HepG2 (cell line): ENCODE measurements around the gene DGAT2. TPM values are rescaled to one million over a fixed set of nuclear protein-coding genes. Genes with fewer than 3 reads are reported as not detected.

Experiments
- ATAC-seq: fragments of 200-7000 bp; cut with Tn5 transposase; 3 replicates; pipeline ENCODE4 v1.9.1; 2020; ENCODE audit warnings: mild to moderate bottlenecking, moderate library complexity
- BruUV-seq: library from RNA; stranded (reverse); fragments of 400-500 nt; replicated peaks from 2 replicates; lab custom pipeline; 2021; lab: Mats Ljungman, UMichigan
- CTCF ChIA-PET: fragments of 300-600 bp; formaldehyde crosslinking; extraction: SDS; loops from one replicate; lab custom pipeline; 2021; ENCODE audit warnings: low total read pairs, inconsistent platforms, low intra/inter-chr PET ratio; lab: Yijun Ruan, JAX
- POLR2A ChIA-PET: fragments of 350-600 bp; sonication (Branson Sonifier 250); formaldehyde crosslinking; loops from one replicate; lab custom pipeline; 2020; ENCODE audit warnings: antibody characterized with exemption, inconsistent platforms; lab: Yijun Ruan, JAX
- DNase-seq: peaks from one replicate; pipeline ENCODE4 v3.0.0-alpha.2; 2015; ENCODE audit warnings: low spot score
- FAIRE-seq: peaks from 3 replicates; lab custom pipeline; 2011; peaks lifted over from hg19 to GRCh38; lab: Jason Lieb, UNC
- H2AFZ ChIP-seq: one replicate; pipeline ENCODE4 v1.6.1; 2011; ENCODE audit warnings: low read length, inconsistent platforms
- H3K27ac ChIP-seq: fragments of 300-600 bp; 3 replicates; pipeline ENCODE4 v1.8.0; 2011; ENCODE audit warnings: mixed run types, mild to moderate bottlenecking, mixed read lengths, low read length, inconsistent platforms; ENCODE audit not compliant: insufficient read depth; ENCODE audit errors: extremely low read length
- H3K27me3 ChIP-seq, 2 experiments: fragments of 200-600 bp in 1 of 2; 2 replicates in 1 of 2; 3 replicates in 1 of 2; pipeline versions ENCODE4 v1.6.0 to v1.8.0; 2011; ENCODE audit warnings: low read length in 2 of 2, mild to moderate bottlenecking in 2 of 2, moderate library complexity in 2 of 2, inconsistent platforms in 1 of 2; ENCODE audit not compliant: insufficient read depth in 2 of 2, control insufficient read depth in 1 of 2
- H3K36me3 ChIP-seq, 2 experiments: fragments of 200-600 bp in 1 of 2; replicated peaks in 1 of 2; 2 replicates in 1 of 2; 3 replicates in 1 of 2; pipeline versions ENCODE4 v1.5.1 to v1.8.0; 2011; ENCODE audit warnings: low read length in 2 of 2, inconsistent platforms in 1 of 2; ENCODE audit not compliant: insufficient read depth in 2 of 2, control insufficient read depth in 1 of 2
- H3K4me1 ChIP-seq: 2 replicates; pipeline ENCODE4 v1.5.1; 2012; ENCODE audit warnings: low read length, inconsistent platforms; ENCODE audit not compliant: insufficient read depth
- H3K4me2 ChIP-seq: 2 replicates; pipeline ENCODE4 v1.6.0; 2011; ENCODE audit warnings: low read depth, low read length, inconsistent platforms
- H3K4me3 ChIP-seq, 3 experiments: fragments of 200-600 bp in 1 of 3; sonication (generic), shearing (Covaris generic) in 1 of 3; replicated peaks in 1 of 3; 2 replicates each; pipeline ENCODE4 v1.5.1; 2011 to 2016; ENCODE audit warnings: low read length in 3 of 3, inconsistent platforms in 2 of 3, low read depth in 2 of 3, mild to moderate bottlenecking in 2 of 3, control low read depth in 1 of 3, mixed read lengths in 1 of 3; ENCODE audit not compliant: insufficient read depth in 1 of 3
- H3K79me2 ChIP-seq: one replicate; pipeline ENCODE4 v1.6.1; 2011; ENCODE audit warnings: low read length, inconsistent platforms; ENCODE audit not compliant: insufficient read depth
- H3K9ac ChIP-seq: 2 replicates; pipeline ENCODE4 v1.6.0; 2011; ENCODE audit warnings: mild to moderate bottlenecking, low read depth, low read length, inconsistent platforms; ENCODE audit not compliant: insufficient read depth
- H3K9me3 ChIP-seq: 2 replicates; pipeline ENCODE4 v1.5.1; 2012; ENCODE audit warnings: mild to moderate bottlenecking, low read length
- H4K20me1 ChIP-seq: 2 replicates; pipeline ENCODE4 v1.6.0; 2011; ENCODE audit warnings: inconsistent platforms, mild to moderate bottlenecking, low read length, moderate library complexity; ENCODE audit not compliant: insufficient read depth
- ATF3 ChIP-seq: sonication (generic); formaldehyde crosslinking; IDR thresholded peaks from 2 replicates; pipeline ENCODE4 v1.4.0; 2020; ENCODE audit warnings: missing genetic modification reagents
- FUBP1 ChIP-seq: sonication (generic); formaldehyde crosslinking; IDR thresholded peaks from 2 replicates; pipeline ENCODE4 v1.5.1; 2020; ENCODE audit warnings: missing genetic modification reagents, mild to moderate bottlenecking, borderline replicate concordance
- KLF13 ChIP-seq: sonication (generic); formaldehyde crosslinking; IDR thresholded peaks from 2 replicates; pipeline ENCODE4 v1.4.0; 2020; ENCODE audit warnings: mild to moderate bottlenecking, missing genetic modification reagents
- MAF1 ChIP-seq: sonication (generic); formaldehyde crosslinking; IDR thresholded peaks from 2 replicates; pipeline ENCODE4 v1.5.0; 2020; ENCODE audit warnings: missing genetic modification reagents, borderline replicate concordance
- SYNCRIP ChIP-seq: fragments of 200-400 bp; formaldehyde crosslinking; IDR thresholded peaks from 2 replicates; pipeline ENCODE4 v1.6.1; 2018; ENCODE audit warnings: mild to moderate bottlenecking, low read depth, low read length; ENCODE audit not compliant: insufficient read depth
- TIGD3 ChIP-seq: sonication (generic); formaldehyde crosslinking; IDR thresholded peaks from 2 replicates; pipeline ENCODE4 v1.5.1; 2020; ENCODE audit warnings: mild to moderate bottlenecking, missing genetic modification reagents, borderline replicate concordance
- ZNF790 ChIP-seq: sonication (generic); formaldehyde crosslinking; IDR thresholded peaks from 2 replicates; pipeline ENCODE4 v1.8.0; 2022; ENCODE audit warnings: missing genetic modification reagents, mild to moderate bottlenecking, borderline replicate concordance
- ZSCAN31 ChIP-seq: sonication (generic); formaldehyde crosslinking; IDR thresholded peaks from 2 replicates; pipeline ENCODE4 v1.5.0; 2020; ENCODE audit warnings: low read depth, mild to moderate bottlenecking, missing genetic modification reagents
- WGBS: methylation state at CpG from one replicate; pipeline ENCODE4 v1.1.6; 2017; ENCODE audit warnings: low lambda C conversion rate; 5-methylcytosine and 5-hydroxymethylcytosine counted together
- in situ Hi-C: cut with HindIII; loops from 2 replicates; pipeline ENCODE4 v1.10.0; 2017; ENCODE audit warnings: low pct_unique_long_range_greater_than_20kb; ENCODE audit not compliant: extremely low pct_ligation_motif_present
- intact Hi-C: fragments of 100-400 bp; cut with micrococcal nuclease; formaldehyde crosslinking; loops from one replicate; pipeline ENCODE4 v1.10.0; 2022; ENCODE audit not compliant: unreplicated experiment
- polyA plus RNA-seq, 8 experiments: library from polyadenylated mRNA; depleted of rRNA in 3 of 8; stranded (reverse) in 7 of 8; unstranded in 1 of 8; fragments of >200 nt; fragmentation: Illumina TruSeq in 4 of 8; extraction: Trizol in 4 of 8; gene quantifications; 2 replicates each; pipeline versions ENCODE4 v1.2.1 to v1.2.3, GENCODE V29; 2011 to 2016; ENCODE audit warnings: low read depth in 4 of 8, missing spikeins in 1 of 8, mixed read lengths in 1 of 8; ENCODE audit not compliant: insufficient read depth in 1 of 8
- total RNA-seq, 5 experiments: library from RNA; depleted of rRNA; stranded (reverse); fragments of >200 nt; fragmentation: Illumina TruSeq; extraction: Trizol; gene quantifications; 2 replicates each; pipeline ENCODE4 v1.2.3, GENCODE V29; 2016; ENCODE audit warnings: low read depth in 1 of 5
- TF ChIP-seq, protein P1 (sequence below): sonication (generic); formaldehyde crosslinking; IDR thresholded peaks from 2 replicates; pipeline ENCODE4 v1.4.0; 2020; ENCODE audit warnings: missing genetic modification reagents

Gene DGAT2
- total and polyA plus RNA-seq, 2 of the 13 experiments (the other 11 are each of a cell fraction or from before 2014, with no cell fraction given) = 39.0 to 65.6 TPM

GRCh38 chr11:75826461-75827230 is 58.1 kb downstream of the DGAT2 start:
- Histone ChIP-seq H3K4me2 (no peak overlapping the region), H3K4me1 (peaks cover 35% of the 10 kb centered on the region), H3K36me3 (no peaks in the 10 kb centered on the region; a peak in 1 of 5 replicates), H3K27ac (no peak overlapping the region), H3K79me2 (peaks cover 51% of the 10 kb centered on the region), H3K27me3 (no peaks in the 10 kb centered on the region), H4K20me1 (no peaks in the 10 kb centered on the region), H3K9me3 (no peaks in the 10 kb centered on the region), H3K9ac (no peak overlapping the region), H3K4me3 (no peak overlapping the region), H2AFZ (no peak overlapping the region)
- in situ Hi-C loops (no loop called here), intact Hi-C loops (no loop called here)
- BruUV-seq = no TSS peak
- FAIRE-seq (no peak), ATAC-seq (no peak), DNase-seq (no peak)
- CTCF ChIA-PET = interaction anchor here (1.0 kb wide), 1 partner anchor 41 kb away, joined by 3 read pairs; no protein-coding TSS in a partner anchor
- no peak for TF ChIP-seq TIGD3
- TF ChIP-seq SYNCRIP = no peak
- TF ChIP-seq, protein P1, sequence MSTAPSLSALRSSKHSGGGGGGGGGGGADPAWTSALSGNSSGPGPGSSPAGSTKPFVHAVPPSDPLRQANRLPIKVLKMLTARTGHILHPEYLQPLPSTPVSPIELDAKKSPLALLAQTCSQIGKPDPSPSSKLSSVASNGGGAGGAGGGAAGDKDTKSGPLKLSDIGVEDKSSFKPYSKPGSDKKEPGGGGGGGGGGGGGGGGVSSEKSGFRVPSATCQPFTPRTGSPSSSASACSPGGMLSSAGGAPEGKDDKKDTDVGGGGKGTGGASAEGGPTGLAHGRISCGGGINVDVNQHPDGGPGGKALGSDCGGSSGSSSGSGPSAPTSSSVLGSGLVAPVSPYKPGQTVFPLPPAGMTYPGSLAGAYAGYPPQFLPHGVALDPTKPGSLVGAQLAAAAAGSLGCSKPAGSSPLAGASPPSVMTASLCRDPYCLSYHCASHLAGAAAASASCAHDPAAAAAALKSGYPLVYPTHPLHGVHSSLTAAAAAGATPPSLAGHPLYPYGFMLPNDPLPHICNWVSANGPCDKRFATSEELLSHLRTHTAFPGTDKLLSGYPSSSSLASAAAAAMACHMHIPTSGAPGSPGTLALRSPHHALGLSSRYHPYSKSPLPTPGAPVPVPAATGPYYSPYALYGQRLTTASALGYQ = no peak
- TF ChIP-seq MAF1 (CRISPR knock-in tag) = no peak
- TF ChIP-seq ZNF790 (CRISPR knock-in tag) = no peak
- no peak for TF ChIP-seq FUBP1 (CRISPR knock-in tag)
- no peak for TF ChIP-seq ZSCAN31 (CRISPR knock-in tag)
- TF ChIP-seq KLF13 (CRISPR knock-in tag) = no peak
- TF ChIP-seq ATF3 = no peak
- 84% methylated on average over 4 of the region's 4 CpGs for WGBS
- POLR2A ChIA-PET = no interaction called here
